Measurements from ENCODE around the gene ZNF24.

Gene ZNF24

DNA sequence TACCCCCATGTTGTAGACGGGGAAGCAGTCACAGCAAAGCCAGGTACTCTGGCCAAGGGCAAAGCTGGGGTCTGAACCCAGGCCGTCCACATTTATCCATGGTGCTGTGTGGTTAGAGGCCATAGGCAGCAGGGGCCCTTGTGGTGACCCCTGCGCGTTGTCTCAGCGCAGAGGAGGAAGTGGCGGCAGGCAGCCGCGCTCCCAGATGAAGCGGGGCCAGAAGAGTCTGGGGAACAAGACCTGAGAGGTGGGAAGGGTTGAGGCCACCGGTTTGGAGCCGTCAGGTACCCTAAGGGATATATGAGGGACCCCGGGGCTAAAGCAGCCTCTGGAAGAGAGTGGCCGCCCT lies 32.1 kb upstream of the ZNF24 start:
- no peak for DNase-seq (ENCODE audit: low read depth)
- TF ChIP-seq, protein P1, sequence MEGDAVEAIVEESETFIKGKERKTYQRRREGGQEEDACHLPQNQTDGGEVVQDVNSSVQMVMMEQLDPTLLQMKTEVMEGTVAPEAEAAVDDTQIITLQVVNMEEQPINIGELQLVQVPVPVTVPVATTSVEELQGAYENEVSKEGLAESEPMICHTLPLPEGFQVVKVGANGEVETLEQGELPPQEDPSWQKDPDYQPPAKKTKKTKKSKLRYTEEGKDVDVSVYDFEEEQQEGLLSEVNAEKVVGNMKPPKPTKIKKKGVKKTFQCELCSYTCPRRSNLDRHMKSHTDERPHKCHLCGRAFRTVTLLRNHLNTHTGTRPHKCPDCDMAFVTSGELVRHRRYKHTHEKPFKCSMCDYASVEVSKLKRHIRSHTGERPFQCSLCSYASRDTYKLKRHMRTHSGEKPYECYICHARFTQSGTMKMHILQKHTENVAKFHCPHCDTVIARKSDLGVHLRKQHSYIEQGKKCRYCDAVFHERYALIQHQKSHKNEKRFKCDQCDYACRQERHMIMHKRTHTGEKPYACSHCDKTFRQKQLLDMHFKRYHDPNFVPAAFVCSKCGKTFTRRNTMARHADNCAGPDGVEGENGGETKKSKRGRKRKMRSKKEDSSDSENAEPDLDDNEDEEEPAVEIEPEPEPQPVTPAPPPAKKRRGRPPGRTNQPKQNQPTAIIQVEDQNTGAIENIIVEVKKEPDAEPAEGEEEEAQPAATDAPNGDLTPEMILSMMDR (IDR thresholded peaks at IDR 0.05; ENCODE audit: control insufficient read depth, insufficient read depth, low read depth, low read length, missing control alignments): no peak
- peak overlapping the region; percentile 73 for H3K4me3 ChIP-seq (ENCODE audit: control insufficient read depth, low read depth, low read length)

DNA sequence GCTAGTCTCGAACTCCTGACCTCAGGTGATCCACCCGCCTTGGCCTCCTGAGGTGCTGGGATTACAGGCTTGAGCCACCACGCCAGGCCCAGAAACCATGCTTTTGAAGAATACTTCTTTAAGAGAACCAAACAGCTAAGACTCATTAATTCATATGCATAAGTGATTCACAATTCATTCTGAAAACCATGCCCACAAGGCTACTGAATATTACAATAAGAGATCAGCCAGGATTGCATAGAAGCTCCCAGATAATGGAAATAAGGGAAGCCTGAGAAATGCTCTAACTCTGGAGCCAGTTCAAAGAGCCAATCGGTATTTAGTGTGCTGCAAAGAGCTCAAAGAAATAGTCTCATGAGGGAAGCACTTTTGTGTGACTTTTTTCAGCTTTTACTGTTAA lies 30.5 kb upstream of the ZNF24 start:
- DNase-seq (ENCODE audit: low read depth): no peak
- no peak overlapping the region for H3K4me3 ChIP-seq (ENCODE audit: control insufficient read depth, low read depth, low read length)

DNA sequence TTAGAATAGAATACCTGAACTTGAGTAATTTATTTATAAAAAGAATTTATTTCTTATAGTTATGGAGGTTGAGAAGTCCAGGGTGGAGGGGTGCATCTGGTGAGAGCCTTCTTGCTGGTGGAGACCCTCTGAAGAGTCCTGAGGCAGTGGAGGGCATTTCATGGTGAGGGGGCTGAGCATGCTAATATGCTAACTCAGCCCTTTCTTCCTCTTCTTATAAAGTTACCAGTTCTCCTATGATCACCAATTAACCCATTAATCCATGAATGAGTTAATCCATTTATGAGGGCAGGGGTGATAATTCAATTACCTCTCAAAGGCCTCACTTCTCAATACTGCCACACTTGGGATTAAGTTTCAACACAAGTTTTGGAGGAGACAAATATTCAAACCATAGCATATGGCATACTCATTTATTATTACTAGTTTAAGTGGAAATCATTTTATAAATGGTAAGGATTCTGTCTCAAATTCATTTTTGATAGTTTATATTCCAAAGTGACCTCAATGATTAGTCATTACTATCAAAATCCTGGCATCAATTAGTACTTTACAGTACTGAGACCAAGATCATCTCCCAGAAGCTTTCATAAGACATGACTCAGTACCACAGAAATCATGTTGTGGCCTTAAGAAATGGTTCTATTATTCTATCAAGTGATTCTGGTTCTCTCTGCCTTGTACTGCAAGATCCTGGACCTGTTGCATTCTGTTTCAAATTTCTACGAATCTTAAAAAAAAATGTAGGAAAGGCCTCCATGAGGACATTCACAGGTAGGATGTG lies 27.4 kb upstream of the ZNF24 start:
- TF ChIP-seq, protein P1 (IDR thresholded peaks at IDR 0.05; ENCODE audit: control insufficient read depth, insufficient read depth, low read depth, low read length, missing control alignments): no peak
- H3K4me3 ChIP-seq (ENCODE audit: control insufficient read depth, low read depth, low read length): no peak overlapping the region; the same call in 1 of the 2 replicates
- peak; percentile 74 for DNase-seq (ENCODE audit: low read depth)

More for the DNA sequence above, 30.5 kb upstream of the ZNF24 start:
- TF ChIP-seq, protein P1 (IDR thresholded peaks at IDR 0.05; ENCODE audit: control insufficient read depth, insufficient read depth, low read depth, low read length, missing control alignments): no peak

DNA sequence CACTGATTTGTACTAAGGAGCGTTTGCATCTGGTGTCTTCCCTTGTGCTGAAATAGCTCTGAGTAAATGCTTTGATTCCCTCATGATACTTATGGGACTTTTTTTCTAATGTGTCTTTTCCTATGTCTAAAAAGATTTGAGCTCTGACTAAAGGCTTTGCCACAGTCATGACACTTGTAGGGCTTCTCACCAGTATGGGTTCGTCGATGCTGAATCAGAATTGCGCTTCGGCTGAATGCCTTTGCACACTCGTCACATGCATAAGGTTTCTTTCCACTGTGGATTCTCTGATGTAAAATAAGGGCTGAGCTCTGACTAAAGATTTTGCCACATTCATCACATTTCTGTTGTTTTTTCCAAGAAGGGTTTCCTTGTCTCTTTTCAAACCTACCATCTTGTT lies 24.9 kb upstream of the ZNF24 start:
- DNase-seq (ENCODE audit: low read depth): peak; percentile 43
- H3K4me3 ChIP-seq (ENCODE audit: control insufficient read depth, low read depth, low read length): no peak overlapping the region
- TF ChIP-seq, protein P1 (IDR thresholded peaks at IDR 0.05; ENCODE audit: control insufficient read depth, insufficient read depth, low read depth, low read length, missing control alignments): no peak

DNA sequence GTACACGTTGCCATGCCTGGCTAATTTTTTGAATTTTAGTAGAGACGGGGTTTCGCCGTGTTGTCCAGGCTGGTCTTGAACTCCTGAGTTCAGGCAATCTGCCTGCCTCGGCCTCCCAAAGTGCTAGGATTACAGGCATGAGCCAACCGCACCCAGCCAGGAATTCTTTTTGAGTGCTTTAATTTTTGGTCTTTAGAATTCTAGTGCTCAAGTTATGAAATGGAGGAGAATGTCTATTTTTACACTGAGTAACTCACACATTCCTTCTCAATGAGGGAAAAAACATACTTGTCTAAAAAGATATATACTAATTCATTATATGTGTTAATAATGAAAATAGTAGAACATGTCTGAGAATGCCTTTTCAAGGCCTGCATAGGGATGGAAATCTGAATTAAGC lies 24.4 kb upstream of the ZNF24 start:
- TF ChIP-seq, protein P1 (IDR thresholded peaks at IDR 0.05; ENCODE audit: control insufficient read depth, insufficient read depth, low read depth, low read length, missing control alignments): no peak
- no peak overlapping the region for H3K4me3 ChIP-seq (ENCODE audit: control insufficient read depth, low read depth, low read length)

DNA sequence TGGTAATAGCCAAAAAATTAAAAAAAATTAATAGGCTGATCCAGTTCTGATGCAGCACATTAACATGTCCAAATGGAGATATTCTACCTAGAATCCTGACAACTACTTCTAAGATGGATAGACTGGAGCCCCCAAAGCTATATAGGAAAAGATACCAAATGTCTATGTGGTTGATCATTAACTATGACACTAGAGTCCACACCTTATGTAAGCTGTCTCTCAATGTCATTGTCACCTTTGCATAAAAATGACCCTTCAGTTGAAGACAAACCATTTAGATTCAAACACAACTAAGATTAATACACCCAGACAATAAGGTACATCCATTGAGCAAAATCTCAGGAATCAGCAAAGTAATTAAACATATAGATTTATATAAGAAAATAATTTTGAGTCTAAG lies 18.3 kb upstream of the ZNF24 start:
- H3K4me3 ChIP-seq (ENCODE audit: control insufficient read depth, low read depth, low read length): no peak overlapping the region
- TF ChIP-seq, protein P1 (IDR thresholded peaks at IDR 0.05; ENCODE audit: control insufficient read depth, insufficient read depth, low read depth, low read length, missing control alignments): no peak
- no peak for DNase-seq (ENCODE audit: low read depth)

More for the DNA sequence above, 24.4 kb upstream of the ZNF24 start:
- DNase-seq (ENCODE audit: low read depth): no peak
